Motor neuron (in vitro differentiated cells): ENCODE data around the gene C15orf61. TPM values are rescaled to one million over a fixed set of nuclear protein-coding genes. Genes with fewer than 3 reads are reported as not detected.

Experiments
- ATAC-seq, 8 experiments: fragments of 200-7000 bp; cut with Tn5 transposase; replicated peaks in 6 of 8; 2 replicates each; pipeline ENCODE4 v1.8.0; 2021; ENCODE audit warnings: mild to moderate bottlenecking in 8 of 8, moderate library complexity in 8 of 8
- H3K27ac ChIP-seq, 2 donors: fragments of 250-450 bp; sonication (Bioruptor Pico); 2 replicates each; pipeline ENCODE4 v1.9.0; 2021; ENCODE audit warnings: antibody characterized with exemption in 2 of 2, mild to moderate bottlenecking in 2 of 2, moderate library complexity in 1 of 2
- H3K4me1 ChIP-seq, 2 donors: fragments of 250-450 bp; sonication (Bioruptor Pico); replicated peaks in 1 of 2; 2 replicates each; pipeline ENCODE4 v1.6.1; 2021; ENCODE audit warnings: antibody characterized with exemption in 2 of 2, mild to moderate bottlenecking in 2 of 2, moderate library complexity in 1 of 2
- H3K4me3 ChIP-seq, 5 donors: fragments of 250-450 bp; sonication (Bioruptor Pico); 2 replicates each; pipeline ENCODE4 v1.9.0; 2021; ENCODE audit warnings: antibody characterized with exemption in 5 of 5, mild to moderate bottlenecking in 5 of 5, moderate library complexity in 4 of 5
- WGBS, 10 experiments: fragments of 450-650 bp; shearing (Covaris generic); methylation state at CpG; one replicate each; pipeline ENCODE4 v1.0.0; 2022; 5-methylcytosine and 5-hydroxymethylcytosine counted together
- in situ Hi-C, 9 experiments: fragments of 400-800 bp; cut with MboI; loops; one replicate each; pipeline ENCODE4 v1.15.0; 2021; ENCODE audit warnings: low sequenced_read_pairs in 9 of 9, low pct_unique_long_range_greater_than_20kb in 2 of 9; ENCODE audit not compliant: unreplicated experiment in 9 of 9
- total RNA-seq, 8 experiments: library from RNA; unstranded; fragments of 300-600 nt; gene quantifications; 2 replicates each; pipeline versions ENCODE4 v1.2.3 to v1.2.4, GENCODE V29; 2022

C15orf61 gene
- total RNA-seq, 8 experiments from 2014 or later = 1.9 to 4.9 (median 3.8) TPM

- H3K4me3 ChIP-seq = peak overlapping the region; percentile 45 to 62 (median 49)
- H3K27ac ChIP-seq = peak overlapping the region; percentile 88 to 90
- 0 to 57% (median 10%) methylated on average over 2 to 14 of the region's 23 CpGs for WGBS, 10 experiments
- in situ Hi-C loops = no loop called here
- H3K4me1 ChIP-seq = peaks cover 19 to 22% of the 10 kb centered on the region in 2 donors
- ATAC-seq = peak in 2 of 8 experiments; percentile 3 to 18
Observed at GRCh38 chr15:67521783-67522568, 1.0 kb downstream of the C15orf61 start.

GRCh38 chr15:67523330-67523729 is 2.4 kb downstream of the C15orf61 start:
- H3K4me3 ChIP-seq = peak overlapping the region in 1 of 5 donors; percentile 62
- H3K27ac ChIP-seq = no peak overlapping the region
- in situ Hi-C loops = no loop called here
- 0 to 100% (median 63%) methylated on average over 1 of the region's 1 CpG for WGBS, 10 experiments
- peaks cover 19 to 26% of the 10 kb centered on the region in 2 donors for H3K4me1 ChIP-seq
- ATAC-seq = no peak

DNA sequence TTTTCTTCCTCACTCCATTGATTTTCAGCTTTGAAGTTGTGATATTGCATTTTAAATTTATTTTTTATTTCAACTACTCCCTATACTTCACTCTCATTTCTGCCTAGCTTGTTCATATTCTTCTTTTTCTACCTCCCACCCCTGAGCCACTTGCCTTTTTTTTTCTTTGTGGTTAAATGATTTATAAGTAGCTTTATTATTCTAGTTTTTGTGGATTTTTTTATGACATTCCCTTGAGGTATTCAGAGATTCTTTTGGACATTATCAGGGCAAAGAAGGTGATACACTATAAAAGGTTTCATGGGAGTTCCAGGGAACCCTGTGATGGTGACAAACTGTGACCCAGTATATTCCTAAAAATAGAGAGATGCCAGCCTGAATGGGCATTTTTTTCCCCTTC is 3.3 kb downstream of the C15orf61 start:
- no peak overlapping the region for H3K4me3 ChIP-seq
- H3K4me1 ChIP-seq = peaks cover 19 to 28% of the 10 kb centered on the region in 2 donors
- ATAC-seq = no peak
- H3K27ac ChIP-seq = no peak overlapping the region
- in situ Hi-C loops = no loop called here

DNA sequence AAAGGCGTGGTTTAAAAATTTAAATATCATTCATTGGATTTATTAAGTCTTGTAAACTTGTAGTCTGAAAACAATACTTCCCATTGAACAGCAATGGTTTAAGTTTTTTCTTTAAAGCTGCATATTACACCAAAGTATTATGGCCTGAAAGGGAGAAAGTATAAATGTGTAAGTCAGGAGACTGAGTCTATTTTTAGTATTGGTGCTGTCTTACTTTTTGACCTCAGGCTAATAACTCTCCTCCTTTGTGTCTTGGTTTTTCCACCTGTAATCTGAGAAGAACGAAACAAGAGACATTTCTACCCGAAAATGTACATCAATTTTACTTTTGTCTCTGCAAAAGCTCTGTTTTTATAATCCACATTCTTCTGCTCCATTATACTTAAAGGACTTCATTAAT is 7.6 kb downstream of the C15orf61 start:
- Histone ChIP-seq H3K4me1 (peaks cover 2 to 12% of the 10 kb centered on the region in 2 donors), H3K4me3 (no peak overlapping the region), H3K27ac (no peak overlapping the region)
- ATAC-seq = no peak
- WGBS, 10 experiments = 64 to 100% (median 90%) methylated on average over 2 to 3 of the region's 3 CpGs; no CpG with 5 or more reads in 1 of the 10 experiments
- in situ Hi-C loops = loop anchor here in 1 of 9 experiments (25.0 kb wide), 1 partner anchor 309 kb away; the partner anchor contains the start of genes RNU6-1 and SKOR1

DNA sequence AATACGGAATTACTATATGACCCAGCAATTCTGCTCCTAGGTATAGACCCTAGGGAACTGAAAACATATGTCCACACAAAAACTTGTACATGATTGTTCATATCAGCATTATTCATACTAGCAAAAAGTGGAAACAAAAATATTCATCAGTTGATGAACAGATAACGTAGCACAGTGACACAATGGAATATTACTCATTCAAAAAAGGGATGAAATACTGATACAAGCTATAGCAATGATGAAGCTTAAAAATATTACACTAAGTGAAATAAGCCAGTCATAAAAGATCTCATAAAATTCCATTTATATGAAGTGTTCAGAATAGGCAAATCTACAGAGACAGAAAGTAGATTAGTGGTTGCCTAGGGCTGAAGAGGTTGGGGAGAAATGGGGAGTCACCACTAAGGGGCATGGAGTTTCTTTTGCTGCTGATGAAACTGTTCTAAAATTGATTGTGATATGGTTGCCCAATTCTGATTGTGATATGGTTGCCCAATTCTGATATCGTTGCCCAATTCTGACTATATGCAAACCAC is 10.5 kb downstream of the C15orf61 start:
- H3K27ac ChIP-seq = no peak overlapping the region
- in situ Hi-C loops = loop anchor here in 1 of 9 experiments (25.0 kb wide), 1 partner anchor 306 kb away; the partner anchor contains the start of genes RNU6-1 and SKOR1
- WGBS, 10 experiments = 21 to 100% (median 88%) methylated on average over 1 to 3 of the region's 3 CpGs
- ATAC-seq = peak in 1 of 8 experiments; percentile 23
- H3K4me3 ChIP-seq = no peak overlapping the region
- peaks cover 0 to 5% of the 10 kb centered on the region in 2 donors for H3K4me1 ChIP-seq

- Histone ChIP-seq H3K27ac (no peak overlapping the region), H3K4me3 (no peak overlapping the region), H3K4me1 (no peaks in the 10 kb centered on the region)
- in situ Hi-C loops = loop anchor here in 1 of 9 experiments (25.0 kb wide), 1 partner anchor 303 kb away; the partner anchor contains the start of genes RNU6-1 and SKOR1
- ATAC-seq = no peak
- 40 to 100% (median 80%) methylated on average over 1 of the region's 1 CpG; no CpG with 5 or more reads in 1 of the 10 experiments for WGBS, 10 experiments
Observed at GRCh38 chr15:67533873-67534272, 12.9 kb downstream of the C15orf61 start.

- no peak for ATAC-seq
- 83 to 100% (median 83%) methylated on average over 1 of the region's 1 CpG; no CpG with 5 or more reads in 5 of the 10 experiments for WGBS, 10 experiments
- in situ Hi-C loops = loop anchor here in 1 of 9 experiments (25.0 kb wide), 1 partner anchor 303 kb away; the partner anchor contains the start of genes RNU6-1 and SKOR1
Observed at GRCh38 chr15:67534360-67534759, 13.4 kb downstream of the C15orf61 start.

GRCh38 chr15:67537771-67538170 is 16.8 kb downstream of the C15orf61 start:
- ATAC-seq = no peak
- WGBS, 10 experiments = 100% methylated on average over 1 of the region's 1 CpG; no CpG with 5 or more reads in 3 of the 10 experiments
- peaks cover 3 to 6% of the 10 kb centered on the region in 2 donors for H3K4me1 ChIP-seq
- H3K27ac ChIP-seq = no peak overlapping the region
- H3K4me3 ChIP-seq = no peak overlapping the region
- in situ Hi-C loops = loop anchor here in 1 of 9 experiments (25.0 kb wide), 1 partner anchor 300 kb away; the partner anchor contains the start of genes RNU6-1 and SKOR1

More at GRCh38 chr15:67534360-67534759, 13.4 kb downstream of the C15orf61 start:
- Histone ChIP-seq H3K4me3 (no peak overlapping the region), H3K4me1 (no peaks in the 10 kb centered on the region), H3K27ac (no peak overlapping the region)

DNA sequence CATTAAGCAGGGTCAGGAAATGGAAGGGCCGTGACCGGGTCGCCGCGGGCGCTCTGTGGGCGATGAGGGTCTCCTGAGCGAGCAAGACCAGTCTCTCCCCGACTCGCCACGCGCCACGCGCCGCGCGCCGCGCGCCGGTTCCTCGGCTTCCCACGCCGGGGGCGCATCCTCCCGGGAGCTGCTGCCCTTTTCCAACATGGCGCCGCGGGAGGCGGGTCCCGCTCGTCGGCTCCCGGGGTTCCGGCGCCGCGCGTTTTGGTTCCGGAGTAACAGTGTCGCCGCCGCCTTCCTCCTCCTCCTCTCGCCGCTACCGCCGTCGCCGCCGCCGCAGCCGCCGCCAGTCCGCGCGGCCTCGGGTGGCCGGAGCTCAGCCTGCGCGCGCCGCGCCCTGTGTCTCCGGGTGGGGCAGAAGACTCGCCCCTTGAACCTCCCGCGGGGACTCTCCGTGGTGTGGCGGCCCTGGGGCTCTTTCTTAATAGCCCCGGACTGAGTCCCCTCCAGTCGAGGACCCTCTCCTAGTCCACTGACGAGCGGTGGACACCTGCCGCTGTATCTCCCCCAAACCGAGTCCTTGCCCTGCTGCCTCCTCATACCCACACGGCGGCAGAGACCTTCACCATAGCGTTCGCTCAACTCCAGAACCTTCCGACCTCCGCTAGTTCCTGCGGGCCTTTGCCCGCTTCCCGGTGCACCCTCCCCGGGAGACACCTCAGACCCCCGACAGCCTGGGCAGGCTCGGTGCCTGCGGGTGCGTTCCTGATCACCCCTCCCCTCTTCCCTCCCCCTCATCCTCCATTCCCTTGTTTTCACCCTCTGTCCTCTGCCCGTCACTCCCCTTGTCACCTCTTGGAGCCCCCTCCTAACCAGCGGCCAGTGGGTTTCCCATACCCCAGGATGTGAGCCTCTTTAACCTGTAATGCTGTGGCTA is 21.8 kb downstream of the C15orf61 start, which contains the start of gene MAP2K5:
MAP2K5 (plus strand) TSS at position 284 of the 928 bp plus-strand sequence; CDS start at position 917, 633 bp downstream.
- 0% methylated on average over 1 to 22 of the region's 91 CpGs; no CpG with 5 or more reads in 2 of the 10 experiments for WGBS, 10 experiments
- Histone ChIP-seq H3K27ac (peak within 1 kb of the TSS; percentile 36 to 71), H3K4me3 (peak within 1 kb of the TSS; percentile 58 to 93 (median 75)), H3K4me1 (peaks cover 8 to 11% of the 10 kb centered on the region in 2 donors)
- ATAC-seq = peak; percentile 79 to 91 (median 83)
- in situ Hi-C loops = loop anchor here in 1 of 9 experiments (25.0 kb wide), 1 partner anchor 295 kb away; the partner anchor contains the start of genes RNU6-1 and SKOR1

- in situ Hi-C loops = loop anchor here in 1 of 9 experiments (25.0 kb wide), 1 partner anchor 294 kb away; the partner anchor contains the start of genes RNU6-1 and SKOR1
- H3K4me1 ChIP-seq = peaks cover 13 to 14% of the 10 kb centered on the region in 2 donors
- no peak overlapping the region for H3K27ac ChIP-seq
- 0 to 40% (median 14%) methylated on average over 1 to 2 of the region's 7 CpGs; no CpG with 5 or more reads in 7 of the 10 experiments for WGBS, 10 experiments
- H3K4me3 ChIP-seq = peak overlapping the region; percentile 58 to 93 (median 75)
- peak in 5 of 8 experiments; percentile 3 to 20 (median 16) for ATAC-seq
Observed at GRCh38 chr15:67543348-67543718, 22.4 kb downstream of the C15orf61 start.

DNA sequence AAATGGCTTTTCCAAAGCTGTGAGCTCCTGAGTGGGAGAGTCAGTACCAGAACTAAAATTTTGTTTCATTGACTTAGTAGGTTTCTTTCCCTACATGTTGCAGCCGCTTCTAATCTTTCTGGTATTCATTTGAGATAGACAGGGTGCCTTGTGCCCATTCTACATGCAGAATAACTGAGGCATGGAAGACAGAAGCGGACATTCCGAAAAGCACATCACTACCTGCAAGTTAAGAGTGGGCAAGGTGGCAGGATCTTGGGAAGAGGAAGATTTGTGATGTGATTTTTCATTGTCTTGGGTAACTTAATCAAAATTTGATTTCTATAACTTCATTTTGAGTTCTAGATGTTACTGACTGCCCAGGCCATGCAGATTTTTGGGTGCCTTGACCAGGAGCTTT is 23.5 kb downstream of the C15orf61 start:
- Histone ChIP-seq H3K4me1 (peaks cover 17 to 22% of the 10 kb centered on the region in 2 donors), H3K27ac (no peak overlapping the region), H3K4me3 (no peak overlapping the region)
- in situ Hi-C loops = loop anchor here in 1 of 9 experiments (25.0 kb wide), 1 partner anchor 293 kb away; the partner anchor contains the start of genes RNU6-1 and SKOR1
- WGBS, 10 experiments = 89 to 100% (median 100%) methylated on average over 1 to 2 of the region's 3 CpGs; no CpG with 5 or more reads in 5 of the 10 experiments
- no peak for ATAC-seq

GRCh38 chr15:67545864-67546263 is 24.9 kb downstream of the C15orf61 start:
- no peak overlapping the region for H3K4me3 ChIP-seq
- 76 to 100% (median 84%) methylated on average over 1 to 3 of the region's 3 CpGs; no CpG with 5 or more reads in 4 of the 10 experiments for WGBS, 10 experiments
- in situ Hi-C loops = loop anchor here in 1 of 9 experiments (25.0 kb wide), 1 partner anchor 291 kb away; the partner anchor contains the start of genes RNU6-1 and SKOR1
- no peak for ATAC-seq
- H3K27ac ChIP-seq = no peak overlapping the region
- H3K4me1 ChIP-seq = peaks cover 20 to 26% of the 10 kb centered on the region in 2 donors
